Kidney tubule cell (primary cell): Measurements from ENCODE around the gene UNC5C.

ENCODE experiments used
- DNase-seq: peaks from one replicate; pipeline ENCODE4 v3.0.0-alpha.2; 2018; ENCODE audit warnings: low spot score

The UNC5C gene

GRCh38 chr4:95325665-95326064, 223.1 kb downstream of the UNC5C start:
- no peak for DNase-seq

GRCh38 chr4:95319169-95319568, 229.6 kb downstream of the UNC5C start:
- no peak for DNase-seq

- no peak for DNase-seq
These were observed 230.3 kb downstream of the UNC5C start for GRCh38 chr4:95318483-95318882.

GRCh38 chr4:95318044-95318443, 230.7 kb downstream of the UNC5C start:
- no peak for DNase-seq

- DNase-seq: no peak
These were observed 231.5 kb downstream of the UNC5C start for GRCh38 chr4:95317085-95317793.

GRCh38 chr4:95314573-95314972, 234.2 kb downstream of the UNC5C start:
- DNase-seq: no peak

- DNase-seq: peak; percentile 75
These were observed 243.9 kb downstream of the UNC5C start for GRCh38 chr4:95304898-95305297.

- no peak for DNase-seq
These were observed 248.5 kb downstream of the UNC5C start for GRCh38 chr4:95300304-95300703.

GRCh38 chr4:95296052-95296451, 252.7 kb downstream of the UNC5C start:
- DNase-seq: no peak

- no peak for DNase-seq
These were observed 253.6 kb downstream of the UNC5C start for GRCh38 chr4:95295157-95295556.

GRCh38 chr4:95294321-95294720, 254.5 kb downstream of the UNC5C start:
- no peak for DNase-seq

- no peak for DNase-seq
These were observed 255.8 kb downstream of the UNC5C start for GRCh38 chr4:95293014-95293413.

- DNase-seq: no peak
These were observed 258.1 kb downstream of the UNC5C start for GRCh38 chr4:95290702-95291101.

GRCh38 chr4:95289028-95289634, 259.6 kb downstream of the UNC5C start:
- DNase-seq: peak; percentile 12

GRCh38 chr4:95288552-95288951, 260.2 kb downstream of the UNC5C start:
- DNase-seq: no peak

GRCh38 chr4:95285797-95286196, 263.0 kb downstream of the UNC5C start:
- DNase-seq: no peak

- DNase-seq: no peak
These were observed 264.1 kb downstream of the UNC5C start for GRCh38 chr4:95284655-95285054.

GRCh38 chr4:95283320-95283719, 265.5 kb downstream of the UNC5C start:
- DNase-seq: no peak

- DNase-seq: no peak
These were observed 276.0 kb downstream of the UNC5C start for GRCh38 chr4:95272797-95273196.

- DNase-seq: no peak
These were observed 276.7 kb downstream of the UNC5C start for GRCh38 chr4:95272036-95272435.

- DNase-seq: peak; percentile 53
These were observed 279.8 kb downstream of the UNC5C start for GRCh38 chr4:95268819-95269565.

GRCh38 chr4:95267081-95267480, 281.7 kb downstream of the UNC5C start:
- DNase-seq: peak; percentile 83
